ENCODE data around the gene MGAT4C. TPM values are rescaled to one million over a fixed set of nuclear protein-coding genes. Genes with fewer than 3 reads are reported as not detected.
"Not testable (repeated sequence)": the region's sequence is repeated elsewhere in the genome, so short reads cannot be mapped to it uniquely, and the experiment has no call there.

MGAT4C gene
- total RNA-seq, 1 experiment from 2014 or later: not detected

- TF ChIP-seq CTCF (IDR thresholded peaks at IDR 0.05; ENCODE audit: unreplicated experiment): no peak
- CTCF ChIA-PET: no interaction called here
- intact Hi-C loops (cut with micrococcal nuclease): no loop called here
- Mint-ChIP-seq H3K4me3 (ENCODE audit: unreplicated experiment) (no peak overlapping the region), H3K36me3 (ENCODE audit: insufficient read depth, unreplicated experiment) (no peaks in the 10 kb centered on the region), H3K27ac (ENCODE audit: low read depth, unreplicated experiment) (no peak overlapping the region), H3K4me1 (ENCODE audit: insufficient read depth, unreplicated experiment) (peaks cover 5% of the 10 kb centered on the region), H3K9me3 (ENCODE audit: unreplicated experiment) (no peaks in the 10 kb centered on the region), H3K27me3 (ENCODE audit: insufficient read depth, unreplicated experiment) (no peaks in the 10 kb centered on the region)
- POLR2A ChIA-PET: interaction anchor here (0.8 kb wide), 1 partner anchor 64 kb away, joined by 3 read pairs; no protein-coding TSS in a partner anchor
- no TSS peak for BruUV-seq (replicated peaks)
- no peak for DNase-seq (ENCODE audit: unreplicated experiment)
Measured at GRCh38 chr12:86091681-86092080, 164.5 kb downstream of the MGAT4C start.

GRCh38 chr12:86081843-86082242 is 174.3 kb downstream of the MGAT4C start:
- Mint-ChIP-seq H3K9me3 (ENCODE audit: unreplicated experiment) (no peaks in the 10 kb centered on the region), H3K4me1 (ENCODE audit: insufficient read depth, unreplicated experiment) (no peaks in the 10 kb centered on the region), H3K27me3 (ENCODE audit: insufficient read depth, unreplicated experiment) (no peaks in the 10 kb centered on the region), H3K27ac (ENCODE audit: low read depth, unreplicated experiment) (no peak overlapping the region), H3K4me3 (ENCODE audit: unreplicated experiment) (no peak overlapping the region), H3K36me3 (ENCODE audit: insufficient read depth, unreplicated experiment) (no peaks in the 10 kb centered on the region)
- TF ChIP-seq CTCF (IDR thresholded peaks at IDR 0.05; ENCODE audit: unreplicated experiment): no peak
- ChIA-PET POLR2A (no interaction called here), CTCF (no interaction called here)
- DNase-seq (ENCODE audit: unreplicated experiment): no peak
- BruUV-seq (replicated peaks): no TSS peak
- intact Hi-C loops (cut with micrococcal nuclease): no loop called here

- H3K4me1 Mint-ChIP-seq (ENCODE audit: insufficient read depth, unreplicated experiment); CTCF ChIA-PET; H3K4me3 Mint-ChIP-seq (ENCODE audit: unreplicated experiment); BruUV-seq (replicated peaks); POLR2A ChIA-PET; H3K9me3 Mint-ChIP-seq (ENCODE audit: unreplicated experiment); DNase-seq (ENCODE audit: unreplicated experiment); H3K36me3 Mint-ChIP-seq (ENCODE audit: insufficient read depth, unreplicated experiment); H3K27ac Mint-ChIP-seq (ENCODE audit: low read depth, unreplicated experiment); H3K27me3 Mint-ChIP-seq (ENCODE audit: insufficient read depth, unreplicated experiment); intact Hi-C loops (cut with micrococcal nuclease): not testable (repeated sequence)
Measured at GRCh38 chr12:86059052-86059451, 197.1 kb downstream of the MGAT4C start.

- Mint-ChIP-seq H3K9me3 (ENCODE audit: unreplicated experiment) (no peaks in the 10 kb centered on the region), H3K27me3 (ENCODE audit: insufficient read depth, unreplicated experiment) (no peaks in the 10 kb centered on the region), H3K4me3 (ENCODE audit: unreplicated experiment) (no peak overlapping the region), H3K4me1 (ENCODE audit: insufficient read depth, unreplicated experiment) (no peaks in the 10 kb centered on the region), H3K36me3 (ENCODE audit: insufficient read depth, unreplicated experiment) (no peaks in the 10 kb centered on the region), H3K27ac (ENCODE audit: low read depth, unreplicated experiment) (no peak overlapping the region)
- BruUV-seq (replicated peaks): no TSS peak
- intact Hi-C loops (cut with micrococcal nuclease): no loop called here
- no peak for TF ChIP-seq CTCF (IDR thresholded peaks at IDR 0.05; ENCODE audit: unreplicated experiment)
- POLR2A ChIA-PET: no interaction called here
- CTCF ChIA-PET: no interaction called here
- no peak for DNase-seq (ENCODE audit: unreplicated experiment)
Measured at GRCh38 chr12:86057092-86057845, 198.9 kb downstream of the MGAT4C start.

Data from MCF 10A (cell line).